ENCODE results near the gene GATC.

The GATC gene, protein sequence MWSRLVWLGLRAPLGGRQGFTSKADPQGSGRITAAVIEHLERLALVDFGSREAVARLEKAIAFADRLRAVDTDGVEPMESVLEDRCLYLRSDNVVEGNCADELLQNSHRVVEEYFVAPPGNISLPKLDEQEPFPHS

GRCh38 chr12:120445911-120446843 is at the start of gene GATC, which contains the start of gene TRIAP1:
TSS of gene GATC (plus strand) at chr12:120446444. CDS start at chr12:120446481, 37 bp downstream.
TSS of gene TRIAP1 (minus strand) at chr12:120446384. CDS start at chr12:120446372, 12 bp downstream.
- H3K36me3 ChIP-seq (ENCODE audit: control insufficient read depth, insufficient read depth, low read length, severe bottlenecking): peaks cover 31% of the 10 kb centered on the region
- no peaks in the 10 kb centered on the region for H3K9me3 ChIP-seq (ENCODE audit: control insufficient read depth, low read length)
- H3K4me1 ChIP-seq (ENCODE audit: control insufficient read depth, insufficient read depth, low read length): peaks cover 20% of the 10 kb centered on the region
- H3K9ac ChIP-seq (ENCODE audit: low read length): peak within 1 kb of the TSS; percentile 98
- peak; percentile 88 for DNase-seq (ENCODE audit: low read depth)
- peak within 1 kb of the TSS; percentile 100 for H3K4me3 ChIP-seq (ENCODE audit: low read length)
- H3K27me3 ChIP-seq (replicated peaks; ENCODE audit: control insufficient read depth, insufficient read depth, low read length): no peaks in the 10 kb centered on the region

DNA sequence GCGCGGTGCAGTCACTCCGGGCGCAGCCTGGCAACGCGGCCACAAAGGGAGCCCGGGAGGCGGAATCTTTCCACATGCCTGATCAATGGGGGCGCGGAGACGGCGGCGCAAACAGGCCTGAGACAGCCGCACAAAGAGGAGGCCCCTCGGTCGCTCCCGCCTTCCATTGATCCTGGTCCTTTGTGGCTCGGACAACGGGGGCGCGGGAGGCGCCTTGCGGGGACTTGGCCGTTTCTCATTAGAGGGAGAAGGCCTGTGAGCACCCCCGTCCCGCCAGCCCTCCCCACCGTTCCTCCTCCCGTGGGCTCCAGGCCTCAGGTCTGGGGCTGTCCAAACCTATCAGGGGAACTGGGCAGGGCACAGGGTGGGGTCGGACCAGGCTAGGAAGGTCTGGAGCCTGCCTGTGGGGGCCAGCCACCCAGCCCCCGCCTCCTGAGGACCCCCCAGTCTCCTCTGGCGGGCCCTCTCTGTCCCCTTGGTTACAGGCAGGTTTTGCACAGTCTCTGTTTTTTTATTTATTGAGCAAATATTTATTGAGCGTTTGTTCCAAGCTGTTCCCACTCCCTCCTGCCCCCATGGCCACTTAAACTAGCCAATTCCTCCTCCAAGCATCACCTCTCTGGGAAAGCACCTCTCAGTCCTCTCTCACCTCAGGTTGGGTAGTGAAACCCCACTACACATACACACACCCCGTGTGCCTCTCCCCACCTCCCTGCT is 48.3 kb upstream of the GATC start:
- Histone ChIP-seq H3K4me1 (ENCODE audit: control insufficient read depth, insufficient read depth, low read length) (no peaks in the 10 kb centered on the region), H3K4me3 (ENCODE audit: low read length) (no peak overlapping the region), H3K9ac (ENCODE audit: low read length) (no peak overlapping the region), H3K36me3 (ENCODE audit: control insufficient read depth, insufficient read depth, low read length, severe bottlenecking) (no peaks in the 10 kb centered on the region), H3K9me3 (ENCODE audit: control insufficient read depth, low read length) (no peaks in the 10 kb centered on the region), H3K27me3 (replicated peaks; ENCODE audit: control insufficient read depth, insufficient read depth, low read length) (peaks cover 44% of the 10 kb centered on the region)
- no peak for DNase-seq (ENCODE audit: low read depth)

DNA sequence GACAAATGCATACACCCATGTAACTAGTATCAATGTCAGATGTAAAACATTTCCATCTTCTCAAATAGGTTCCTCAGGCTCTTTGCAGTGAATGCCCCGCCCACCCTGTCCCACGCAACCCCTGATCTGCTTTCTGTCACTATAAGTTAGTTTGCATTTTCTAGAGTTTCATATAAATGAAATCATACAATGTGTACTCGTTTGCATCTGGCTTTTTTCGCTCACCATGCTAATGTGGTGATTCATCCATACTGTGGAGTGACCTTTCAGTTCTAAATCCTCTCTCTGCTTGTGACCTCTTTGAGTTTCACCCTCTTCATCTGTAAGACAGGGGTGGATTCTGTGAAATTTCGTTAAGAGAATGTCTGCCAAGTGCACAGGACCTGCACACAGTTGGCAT is 46.7 kb upstream of the GATC start:
- no peaks in the 10 kb centered on the region for H3K4me1 ChIP-seq (ENCODE audit: control insufficient read depth, insufficient read depth, low read length)
- H3K9ac ChIP-seq (ENCODE audit: low read length): no peak overlapping the region
- no peaks in the 10 kb centered on the region for H3K9me3 ChIP-seq (ENCODE audit: control insufficient read depth, low read length)
- H3K27me3 ChIP-seq (replicated peaks; ENCODE audit: control insufficient read depth, insufficient read depth, low read length): peaks cover 41% of the 10 kb centered on the region
- H3K36me3 ChIP-seq (ENCODE audit: control insufficient read depth, insufficient read depth, low read length, severe bottlenecking): no peaks in the 10 kb centered on the region
- H3K4me3 ChIP-seq (ENCODE audit: low read length): no peak overlapping the region
- peak; percentile 82 for DNase-seq (ENCODE audit: low read depth)

- H3K36me3 ChIP-seq (ENCODE audit: control insufficient read depth, insufficient read depth, low read length, severe bottlenecking): no peaks in the 10 kb centered on the region
- H3K4me1 ChIP-seq (ENCODE audit: control insufficient read depth, insufficient read depth, low read length): no peaks in the 10 kb centered on the region
- H3K27me3 ChIP-seq (replicated peaks; ENCODE audit: control insufficient read depth, insufficient read depth, low read length): peaks cover 24% of the 10 kb centered on the region
- DNase-seq (ENCODE audit: low read depth): peak; percentile 56
- H3K9ac ChIP-seq (ENCODE audit: low read length): no peak overlapping the region
- H3K9me3 ChIP-seq (ENCODE audit: control insufficient read depth, low read length): no peaks in the 10 kb centered on the region
- no peak overlapping the region for H3K4me3 ChIP-seq (ENCODE audit: low read length)
Measured at GRCh38 chr12:120402217-120402616, 44.0 kb upstream of the GATC start.

DNA sequence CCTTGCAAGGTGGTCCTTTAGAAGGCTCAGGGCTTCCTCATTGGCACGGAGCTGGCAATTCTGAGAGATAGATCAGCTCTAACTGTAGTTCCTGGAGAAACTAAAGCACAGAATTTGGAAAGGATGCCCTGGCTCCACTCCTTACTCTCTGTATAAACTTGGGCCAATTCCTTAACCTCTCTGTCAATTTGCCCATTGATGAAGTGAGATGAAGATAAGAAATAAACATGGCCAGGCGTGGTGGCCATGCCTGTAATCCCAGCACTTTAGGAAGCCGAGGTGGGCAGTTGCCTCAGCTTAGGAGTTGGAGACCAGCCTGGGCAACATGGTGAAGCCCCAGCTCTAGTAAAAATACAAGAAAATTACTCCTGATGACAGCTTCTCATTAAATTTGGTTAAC is 42.4 kb upstream of the GATC start:
- Histone ChIP-seq H3K36me3 (ENCODE audit: control insufficient read depth, insufficient read depth, low read length, severe bottlenecking) (no peaks in the 10 kb centered on the region), H3K27me3 (replicated peaks; ENCODE audit: control insufficient read depth, insufficient read depth, low read length) (peaks cover 18% of the 10 kb centered on the region), H3K4me3 (ENCODE audit: low read length) (no peak overlapping the region), H3K9ac (ENCODE audit: low read length) (no peak overlapping the region), H3K9me3 (ENCODE audit: control insufficient read depth, low read length) (no peaks in the 10 kb centered on the region), H3K4me1 (ENCODE audit: control insufficient read depth, insufficient read depth, low read length) (no peaks in the 10 kb centered on the region)
- DNase-seq (ENCODE audit: low read depth): no peak

DNA sequence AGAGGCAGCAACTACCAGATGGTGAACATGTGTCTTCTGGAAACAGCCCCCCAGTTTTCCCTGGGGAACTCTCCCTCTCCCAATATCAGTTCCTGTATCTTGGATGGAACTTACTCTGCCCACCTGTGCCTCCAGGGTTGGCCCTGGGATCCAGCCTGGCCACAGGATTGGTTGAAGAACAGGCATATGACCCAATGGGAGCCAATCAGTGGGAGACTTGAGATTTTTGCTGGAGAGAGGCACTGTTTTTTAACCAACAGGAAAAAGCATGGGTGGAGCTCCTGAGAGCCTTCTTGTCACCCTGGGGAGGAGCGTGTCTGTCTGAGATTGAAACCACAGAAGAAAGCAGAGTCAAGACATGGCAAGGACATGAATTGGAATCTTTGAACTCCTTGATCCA is 42.0 kb upstream of the GATC start:
- Histone ChIP-seq H3K36me3 (ENCODE audit: control insufficient read depth, insufficient read depth, low read length, severe bottlenecking) (no peaks in the 10 kb centered on the region), H3K9ac (ENCODE audit: low read length) (no peak overlapping the region), H3K27me3 (replicated peaks; ENCODE audit: control insufficient read depth, insufficient read depth, low read length) (peaks cover 18% of the 10 kb centered on the region), H3K4me3 (ENCODE audit: low read length) (no peak overlapping the region), H3K9me3 (ENCODE audit: control insufficient read depth, low read length) (no peaks in the 10 kb centered on the region), H3K4me1 (ENCODE audit: control insufficient read depth, insufficient read depth, low read length) (no peaks in the 10 kb centered on the region)
- no peak for DNase-seq (ENCODE audit: low read depth)

DNA sequence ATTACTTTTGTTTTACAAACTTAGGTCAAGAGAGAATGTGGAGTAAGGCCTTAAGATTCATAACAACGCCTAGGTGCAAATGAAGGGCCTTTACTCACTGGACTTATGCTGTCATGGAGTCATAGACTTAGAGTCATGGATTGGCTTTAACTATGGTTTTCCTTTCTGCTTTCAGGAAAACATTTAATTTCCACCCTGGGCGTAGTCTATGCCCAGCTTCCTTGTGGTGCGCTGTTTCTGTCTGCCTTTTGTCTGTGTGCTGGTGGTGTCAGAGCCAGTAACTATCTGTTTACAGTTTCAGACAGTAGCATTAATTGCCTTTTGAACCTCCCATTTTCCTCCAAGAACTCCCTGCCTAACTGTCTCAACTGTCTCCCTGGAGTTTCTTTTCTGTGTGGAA is 40.2 kb upstream of the GATC start:
- Histone ChIP-seq H3K9ac (ENCODE audit: low read length) (no peak overlapping the region), H3K36me3 (ENCODE audit: control insufficient read depth, insufficient read depth, low read length, severe bottlenecking) (no peaks in the 10 kb centered on the region), H3K4me3 (ENCODE audit: low read length) (no peak overlapping the region), H3K27me3 (replicated peaks; ENCODE audit: control insufficient read depth, insufficient read depth, low read length) (peaks cover 18% of the 10 kb centered on the region), H3K9me3 (ENCODE audit: control insufficient read depth, low read length) (no peaks in the 10 kb centered on the region), H3K4me1 (ENCODE audit: control insufficient read depth, insufficient read depth, low read length) (no peaks in the 10 kb centered on the region)
- no peak for DNase-seq (ENCODE audit: low read depth)

DNA sequence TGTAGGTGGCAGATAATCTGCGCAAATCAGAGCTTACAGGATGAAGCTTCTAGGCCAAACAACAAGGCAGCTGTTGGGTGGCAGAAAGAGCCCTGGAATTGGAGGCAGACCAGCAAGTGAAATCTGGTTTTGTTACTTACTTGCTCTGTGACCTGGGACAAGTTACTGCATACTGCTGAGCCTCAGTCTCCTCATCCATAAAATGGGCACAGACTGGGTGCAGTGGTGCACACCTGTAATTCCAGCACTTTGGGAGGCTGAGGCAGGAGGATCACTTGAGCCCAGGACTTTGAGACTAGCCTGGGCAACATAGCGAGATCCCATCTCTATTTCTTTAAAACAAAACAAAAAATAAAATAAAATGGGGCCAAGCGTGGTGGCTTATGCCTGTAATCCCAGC is 39.7 kb upstream of the GATC start:
- Histone ChIP-seq H3K4me3 (ENCODE audit: low read length) (no peak overlapping the region), H3K27me3 (replicated peaks; ENCODE audit: control insufficient read depth, insufficient read depth, low read length) (peaks cover 18% of the 10 kb centered on the region), H3K9ac (ENCODE audit: low read length) (no peak overlapping the region), H3K36me3 (ENCODE audit: control insufficient read depth, insufficient read depth, low read length, severe bottlenecking) (no peaks in the 10 kb centered on the region), H3K9me3 (ENCODE audit: control insufficient read depth, low read length) (no peaks in the 10 kb centered on the region), H3K4me1 (ENCODE audit: control insufficient read depth, insufficient read depth, low read length) (no peaks in the 10 kb centered on the region)
- DNase-seq (ENCODE audit: low read depth): no peak

GRCh38 chr12:120408771-120409170 is 37.5 kb upstream of the GATC start:
- no peak for DNase-seq (ENCODE audit: low read depth)
- Histone ChIP-seq H3K4me1 (ENCODE audit: control insufficient read depth, insufficient read depth, low read length) (no peaks in the 10 kb centered on the region), H3K9me3 (ENCODE audit: control insufficient read depth, low read length) (no peaks in the 10 kb centered on the region), H3K36me3 (ENCODE audit: control insufficient read depth, insufficient read depth, low read length, severe bottlenecking) (no peaks in the 10 kb centered on the region), H3K9ac (ENCODE audit: low read length) (no peak overlapping the region), H3K27me3 (replicated peaks; ENCODE audit: control insufficient read depth, insufficient read depth, low read length) (peaks cover 5% of the 10 kb centered on the region), H3K4me3 (ENCODE audit: low read length) (no peak overlapping the region)

- no peak overlapping the region for H3K4me3 ChIP-seq (ENCODE audit: low read length)
- H3K9me3 ChIP-seq (ENCODE audit: control insufficient read depth, low read length): no peaks in the 10 kb centered on the region
- H3K36me3 ChIP-seq (ENCODE audit: control insufficient read depth, insufficient read depth, low read length, severe bottlenecking): no peaks in the 10 kb centered on the region
- H3K9ac ChIP-seq (ENCODE audit: low read length): no peak overlapping the region
- peaks cover 8% of the 10 kb centered on the region for H3K27me3 ChIP-seq (replicated peaks; ENCODE audit: control insufficient read depth, insufficient read depth, low read length)
- no peak for DNase-seq (ENCODE audit: low read depth)
- no peaks in the 10 kb centered on the region for H3K4me1 ChIP-seq (ENCODE audit: control insufficient read depth, insufficient read depth, low read length)
Measured at GRCh38 chr12:120412421-120412820, 33.8 kb upstream of the GATC start.

Data from adipocyte (in vitro differentiated cells).